NCI-H2171 treated with DMSO at 0.1 percent for 48 hours (cell line): Measurements from ENCODE around the gene SCFD2.

ENCODE experiments used
- DNase-seq: peaks from one replicate; lab custom pipeline; 2025; lab: John Stamatoyannopoulos, UW

SCFD2 gene

GRCh38 chr4:52954560-52955170 is 411.2 kb downstream of the SCFD2 start:
- no peak for DNase-seq

- DNase-seq = no peak
Measured at GRCh38 chr4:52952540-52952939, 413.3 kb downstream of the SCFD2 start.

- no peak for DNase-seq
Measured at GRCh38 chr4:52951016-52951415, 414.8 kb downstream of the SCFD2 start.

GRCh38 chr4:52950226-52950625 is 415.6 kb downstream of the SCFD2 start:
- DNase-seq = no peak

GRCh38 chr4:52949336-52949735 is 416.5 kb downstream of the SCFD2 start:
- DNase-seq = no peak

GRCh38 chr4:52948057-52948423 is 417.8 kb downstream of the SCFD2 start:
- no peak for DNase-seq

GRCh38 chr4:52947401-52948056 is 418.3 kb downstream of the SCFD2 start:
- peak; percentile 78 for DNase-seq

GRCh38 chr4:52946855-52947254 is 419.0 kb downstream of the SCFD2 start:
- peak; percentile 63 for DNase-seq

GRCh38 chr4:52945982-52946381 is 419.9 kb downstream of the SCFD2 start:
- no peak for DNase-seq

GRCh38 chr4:52945326-52945898 is 420.4 kb downstream of the SCFD2 start:
- DNase-seq = no peak

GRCh38 chr4:52943677-52944076 is 422.2 kb downstream of the SCFD2 start:
- DNase-seq = no peak

- no peak for DNase-seq
Measured at GRCh38 chr4:52942936-52943335, 422.9 kb downstream of the SCFD2 start.

GRCh38 chr4:52941450-52941849 is 424.4 kb downstream of the SCFD2 start:
- no peak for DNase-seq

GRCh38 chr4:52939739-52940138 is 426.1 kb downstream of the SCFD2 start:
- peak; percentile 78 for DNase-seq

GRCh38 chr4:52939325-52939724 is 426.5 kb downstream of the SCFD2 start:
- DNase-seq = no peak

- no peak for DNase-seq
Measured at GRCh38 chr4:52937829-52938228, 428.0 kb downstream of the SCFD2 start.

- DNase-seq = no peak
Measured at GRCh38 chr4:52936729-52937128, 429.1 kb downstream of the SCFD2 start.

GRCh38 chr4:52935317-52935716 is 430.5 kb downstream of the SCFD2 start:
- no peak for DNase-seq

GRCh38 chr4:52933738-52934137 is 432.1 kb downstream of the SCFD2 start:
- DNase-seq = no peak

GRCh38 chr4:52932591-52933470 is 433.0 kb downstream of the SCFD2 start:
- peak; percentile 16 for DNase-seq

- no peak for DNase-seq
Measured at GRCh38 chr4:52931243-52931642, 434.6 kb downstream of the SCFD2 start.

GRCh38 chr4:52926196-52926974 is 439.5 kb downstream of the SCFD2 start:
- no peak for DNase-seq
